H1 (cell line): Measurements from ENCODE around the gene FAM131A. TPM values are rescaled to one million over a fixed set of nuclear protein-coding genes. Genes with fewer than 3 reads are reported as not detected.

ENCODE experiments used
- CTCF ChIA-PET: fragments of 300-600 bp; sonication (Branson Sonifier 250); formaldehyde crosslinking; loops from one replicate; lab custom pipeline; 2021; ENCODE audit not compliant: partially characterized antibody; lab: Charles Lee
- POLR2A ChIA-PET: fragments of 300-600 bp; sonication (Branson Sonifier 250); formaldehyde crosslinking; loops from one replicate; lab custom pipeline; 2021; ENCODE audit warnings: inconsistent platforms; ENCODE audit not compliant: partially characterized antibody; lab: Charles Lee
- DNase-seq, 2 experiments: peaks; one replicate each; pipeline versions ENCODE4 v3.0.0 to v3.0.0-alpha.2; 2010 to 2022; ENCODE audit warnings: low spot score in 2 of 2, low read depth in 1 of 2, mixed read lengths in 1 of 2
- FAIRE-seq: peaks from 2 replicates; lab custom pipeline; 2011; peaks lifted over from hg19 to GRCh38; lab: Jason Lieb, UNC
- H2AFZ ChIP-seq: 2 replicates; pipeline ENCODE4 v1.8.1; 2012; ENCODE audit warnings: low read length, inconsistent platforms
- H2AK5ac ChIP-seq: 2 replicates; pipeline ENCODE4 v1.6.1; 2013; ENCODE audit warnings: low read depth, low read length
- H2BK120ac ChIP-seq: replicated peaks from 2 replicates; pipeline ENCODE3; 2013; ENCODE audit warnings: low read depth, low read length, inconsistent platforms
- H2BK12ac ChIP-seq: 2 replicates; pipeline ENCODE4 v1.6.1; 2013; ENCODE audit warnings: low read depth, low read length
- H2BK15ac ChIP-seq: 2 replicates; pipeline ENCODE4 v1.6.1; 2013; ENCODE audit warnings: low read length
- H2BK20ac ChIP-seq: 2 replicates; pipeline ENCODE4 v1.6.1; 2013; ENCODE audit warnings: low read length
- H2BK5ac ChIP-seq: 2 replicates; pipeline ENCODE4 v1.6.1; 2013; ENCODE audit warnings: low read depth, low read length
- H3K14ac ChIP-seq: 2 replicates; pipeline ENCODE4 v1.6.1; 2013; ENCODE audit warnings: inconsistent platforms; ENCODE audit not compliant: insufficient read length
- H3K18ac ChIP-seq: 2 replicates; pipeline ENCODE4 v1.6.1; 2013; ENCODE audit warnings: low read length; ENCODE audit errors: extremely low read depth
- H3K23ac ChIP-seq: 2 replicates; pipeline ENCODE4 v1.6.1; 2013; ENCODE audit warnings: inconsistent platforms; ENCODE audit not compliant: insufficient read length
- H3K23me2 ChIP-seq: 2 replicates; pipeline ENCODE4 v1.6.1; 2013; ENCODE audit warnings: low read depth, low read length
- H3K27ac ChIP-seq: 2 replicates; pipeline ENCODE4 v1.6.1; 2011; ENCODE audit warnings: low read depth, low read length, inconsistent platforms
- H3K27me3 ChIP-seq, 4 experiments: replicated peaks in 1 of 4; 1 replicate in 1 of 4; 2 replicates in 3 of 4; pipeline versions ENCODE4 v1.6.1 to v1.8.1; 2011 to 2013; ENCODE audit warnings: low read length in 3 of 4, mild to moderate bottlenecking in 3 of 4, inconsistent platforms in 2 of 4, mixed read lengths in 2 of 4, moderate library complexity in 1 of 4; ENCODE audit not compliant: control insufficient read depth in 3 of 4, insufficient read depth in 3 of 4; ENCODE audit errors: extremely low read depth in 1 of 4
- H3K36me3 ChIP-seq, 4 experiments: 2 replicates each; pipeline versions ENCODE4 v1.6.1 to v1.8.1; 2011 to 2013; ENCODE audit warnings: mild to moderate bottlenecking in 4 of 4, low read length in 3 of 4, moderate library complexity in 2 of 4, control low read depth in 1 of 4, inconsistent platforms in 1 of 4; ENCODE audit not compliant: insufficient read depth in 4 of 4, control insufficient read depth in 2 of 4
- H3K4ac ChIP-seq: replicated peaks from 2 replicates; pipeline ENCODE3; 2013; ENCODE audit warnings: low read length, low read depth, mixed read lengths, inconsistent platforms; ENCODE audit not compliant: insufficient read length
- H3K4me1 ChIP-seq, 4 experiments: replicated peaks in 1 of 4; 1 replicate in 1 of 4; 2 replicates in 3 of 4; pipeline versions ENCODE4 v1.6.1 to v1.8.1; 2011 to 2013; ENCODE audit warnings: low read length in 3 of 4, inconsistent platforms in 2 of 4, mixed read lengths in 1 of 4; ENCODE audit not compliant: insufficient read depth in 4 of 4, control insufficient read depth in 3 of 4
- H3K4me2 ChIP-seq, 2 experiments: 2 replicates each; pipeline versions ENCODE4 v1.6.1 to v1.8.1; 2011 to 2013; ENCODE audit warnings: low read depth in 2 of 2, low read length in 2 of 2, control low read depth in 1 of 2, inconsistent platforms in 1 of 2, mild to moderate bottlenecking in 1 of 2; ENCODE audit not compliant: insufficient read depth in 1 of 2
- H3K4me3 ChIP-seq, 4 experiments: fragments of 200-600, 300-600 bp in 1 of 4; sonication (generic), shearing (Covaris generic), sonication (Bioruptor Twin) in 1 of 4; 2 replicates each; pipeline versions ENCODE4 v1.5.1 to v1.8.1; 2011 to 2016; ENCODE audit warnings: low read length in 4 of 4, low read depth in 3 of 4, control low read depth in 2 of 4, inconsistent platforms in 2 of 4, mild to moderate bottlenecking in 2 of 4, mixed read lengths in 1 of 4, moderate library complexity in 1 of 4; ENCODE audit not compliant: insufficient read depth in 2 of 4; ENCODE audit errors: extremely low read depth in 1 of 4
- H3K56ac ChIP-seq: replicated peaks from 2 replicates; pipeline ENCODE3; 2013; ENCODE audit warnings: low read depth, mild to moderate bottlenecking, mixed read lengths, low read length, inconsistent platforms; ENCODE audit not compliant: insufficient read length
- H3K79me1 ChIP-seq: 2 replicates; pipeline ENCODE4 v1.6.1; 2013; ENCODE audit warnings: low read depth, low read length, control low read depth
- H3K79me2 ChIP-seq, 2 experiments: 2 replicates each; pipeline versions ENCODE4 v1.6.1 to v1.8.1; 2012 to 2013; ENCODE audit warnings: low read length in 2 of 2, mild to moderate bottlenecking in 2 of 2, inconsistent platforms in 1 of 2; ENCODE audit not compliant: insufficient read depth in 2 of 2, control insufficient read depth in 1 of 2
- H3K9ac ChIP-seq, 4 experiments: replicated peaks in 1 of 4; 1 replicate in 1 of 4; 2 replicates in 3 of 4; pipeline versions ENCODE4 v1.6.1 to v1.8.1; 2011 to 2013; ENCODE audit warnings: low read depth in 3 of 4, low read length in 3 of 4, control low read depth in 2 of 4, mild to moderate bottlenecking in 2 of 4, moderate library complexity in 2 of 4, inconsistent platforms in 1 of 4; ENCODE audit errors: extremely low read depth in 1 of 4
- H3K9me3 ChIP-seq, 2 experiments: 2 replicates each; pipeline versions ENCODE4 v1.6.1 to v1.8.1; 2012 to 2013; ENCODE audit warnings: mild to moderate bottlenecking in 2 of 2, moderate library complexity in 2 of 2, control low read depth in 1 of 2, inconsistent platforms in 1 of 2, low read depth in 1 of 2, low read length in 1 of 2, mixed read lengths in 1 of 2; ENCODE audit not compliant: insufficient read depth in 2 of 2
- H4K20me1 ChIP-seq, 2 experiments: replicated peaks in 1 of 2; 2 replicates each; pipeline versions ENCODE3 to v1.8.1; 2011 to 2013; ENCODE audit warnings: inconsistent platforms in 2 of 2, low read length in 2 of 2, mild to moderate bottlenecking in 1 of 2; ENCODE audit not compliant: insufficient read depth in 2 of 2, control insufficient read depth in 1 of 2
- H4K5ac ChIP-seq: 2 replicates; pipeline ENCODE4 v1.6.1; 2013; ENCODE audit warnings: low read length, low read depth, mixed read lengths, inconsistent platforms; ENCODE audit not compliant: insufficient read length
- H4K8ac ChIP-seq: 2 replicates; pipeline ENCODE4 v1.8.0; 2013; ENCODE audit warnings: mild to moderate bottlenecking, moderate library complexity, low read length, inconsistent platforms; ENCODE audit not compliant: insufficient read depth; ENCODE audit errors: extremely low read depth
- H4K91ac ChIP-seq: replicated peaks from 2 replicates; pipeline ENCODE3; 2013; ENCODE audit warnings: low read length, mixed read lengths, inconsistent platforms; ENCODE audit not compliant: insufficient read length
- MAX ChIP-seq: IDR thresholded peaks from 2 replicates; pipeline ENCODE4 v1.6.1; 2012; ENCODE audit warnings: inconsistent platforms
- SAP30 ChIP-seq: fragments of 300-600 bp; sonication (generic); IDR thresholded peaks from 2 replicates; pipeline ENCODE4 v1.7.1; 2012; ENCODE audit warnings: low read length, moderate library complexity, mild to moderate bottlenecking, inconsistent platforms; ENCODE audit not compliant: insufficient read depth, insufficient replicate concordance
- TCF12 ChIP-seq: IDR thresholded peaks from 2 replicates; pipeline ENCODE4 v1.6.1; 2011; ENCODE audit warnings: low read depth, mild to moderate bottlenecking, low read length
- WGBS, 2 experiments: shearing (Covaris generic) in 1 of 2; methylation state at CpG; one replicate each; pipeline versions ENCODE4 v1.1.6 to v1.1.7; 2013 to 2015; ENCODE audit warnings: low lambda C conversion rate in 2 of 2, mixed read lengths in 2 of 2, inconsistent platforms in 1 of 2, low coverage in 1 of 2, missing lambda C conversion rate in 1 of 2; ENCODE audit not compliant: insufficient replicate concordance in 2 of 2, insufficient coverage in 1 of 2, insufficient read length in 1 of 2; ENCODE audit errors: extremely low coverage in 1 of 2, missing lambda C conversion rate in 1 of 2; 5-methylcytosine and 5-hydroxymethylcytosine counted together
- polyA plus RNA-seq, 7 experiments: library from polyadenylated mRNA; depleted of rRNA in 3 of 7; stranded (reverse) in 5 of 7; unstranded in 2 of 7; fragments of >200 nt in 5 of 7; fragments of 200-250 nt in 2 of 7; gene quantifications; 1 replicate in 5 of 7; 2 replicates in 1 of 7; 4 replicates in 1 of 7; pipeline versions ENCODE4 v1.2.1 to v1.2.3, GENCODE V29; 2011 to 2013; ENCODE audit warnings: missing spikeins in 2 of 7, mixed read lengths in 2 of 7
- total RNA-seq: library from RNA; stranded (reverse); fragmentation: NEBNext Ultra II Directional; extraction: Animal tissue kit (Norgen Biotek cat#: 25700); gene quantifications from 2 replicates; pipeline ENCODE4 v1.2.1, GENCODE V29; 2021

The FAM131A gene
- total and polyA plus RNA-seq, 2 of the 8 experiments (the other 6 are each of a cell fraction or from before 2014, with no cell fraction given) = 16.0 to 21.9 TPM

- no peak overlapping the region for H4K5ac ChIP-seq
- peaks cover 11% of the 10 kb centered on the region for H3K79me1 ChIP-seq
- H3K79me2 ChIP-seq = peaks cover 37 to 62% of the 10 kb centered on the region in 2 experiments
- H3K27ac ChIP-seq = no peak overlapping the region
- H4K8ac ChIP-seq = peak overlapping the region; percentile 57; the same call in 1 of the 2 replicates
- no peak overlapping the region for H3K14ac ChIP-seq
- H2BK5ac ChIP-seq = no peak overlapping the region
- peak overlapping the region; percentile 85 to 97 for H3K4me2 ChIP-seq
- H3K4me3 ChIP-seq = peak overlapping the region; percentile 44 to 96 (median 77); a peak in 6 of 8 replicates
- H3K4ac ChIP-seq = no peak overlapping the region
- no peak overlapping the region for H2AK5ac ChIP-seq
- ChIA-PET POLR2A (interaction anchor here (0.6 to 12.3 kb wide), 22 partner anchors 11 to 488 kb away, joined by 3 to 148 read pairs (median 4); partner anchors contain the start of genes CLCN2, EIF2B5, FAM131A and PARL), CTCF (interaction anchor here (0.6 to 1.9 kb wide), 6 partner anchors 10 to 146 kb away, joined by 3 to 4 read pairs (median 4); no protein-coding TSS in a partner anchor)
- H2BK12ac ChIP-seq = no peak overlapping the region
- no peak for DNase-seq
- H2BK20ac ChIP-seq = no peak overlapping the region
- no peak overlapping the region; the same call in 1 of the 2 replicates for H3K18ac ChIP-seq
- peaks cover 29 to 36% of the 10 kb centered on the region in 2 experiments for H4K20me1 ChIP-seq
- H2BK120ac ChIP-seq = no peak overlapping the region
- no peaks in the 10 kb centered on the region for H3K27me3 ChIP-seq
- peaks cover 16 to 43% (median 27%) of the 10 kb centered on the region in 4 experiments; a peak in 7 of 8 replicates for H3K36me3 ChIP-seq
- H2AFZ ChIP-seq = no peak overlapping the region
- no peaks in the 10 kb centered on the region; the same call in 1 of the 2 replicates for H3K23me2 ChIP-seq
- peaks cover 3 to 9% (median 6%) of the 10 kb centered on the region in 4 experiments for H3K4me1 ChIP-seq
- no peak overlapping the region for H3K56ac ChIP-seq
- H3K9ac ChIP-seq = peak overlapping the region in 2 of 4 experiments; percentile 36 to 44; a peak in 4 of 7 replicates
- 83% methylated on average over 11 of the region's 16 CpGs; no CpG with 5 or more reads in 1 of the 2 experiments for WGBS, 2 experiments
- H3K9me3 ChIP-seq = no peaks in the 10 kb centered on the region
- no peak overlapping the region for H3K23ac ChIP-seq
- no peak for FAIRE-seq
- H2BK15ac ChIP-seq = no peak overlapping the region
- no peak overlapping the region for H4K91ac ChIP-seq
- TF ChIP-seq MAX = no peak
- no peak for TF ChIP-seq SAP30
- TF ChIP-seq TCF12 = no peak
These were observed 21.3 kb upstream of the FAM131A start for GRCh38 chr3:184315871-184316661.
